Mesothelial cell of epicardium (in vitro differentiated cells): ENCODE results near the gene FZD2. TPM values are rescaled to one million over a fixed set of nuclear protein-coding genes. Genes with fewer than 3 reads are reported as not detected.
"Not testable (repeated sequence)": the region's sequence is repeated elsewhere in the genome, so short reads cannot be mapped to it uniquely, and the experiment has no call there.

Experiments
- DNase-seq, 2 experiments: peaks; one replicate each; pipeline ENCODE4 v3.0.0; 2021; ENCODE audit warnings: low spot score in 2 of 2; ENCODE audit not compliant: unreplicated experiment in 2 of 2
- H3K27ac Mint-ChIP-seq: 2 replicates; pipeline ENCODE4 v1.8.0; 2021; ENCODE audit warnings: mixed read lengths
- H3K27me3 Mint-ChIP-seq: 2 replicates; pipeline ENCODE4 v1.8.0; 2021; ENCODE audit warnings: low read depth, mixed read lengths
- H3K36me3 Mint-ChIP-seq: 2 replicates; pipeline ENCODE4 v1.8.0; 2021; ENCODE audit warnings: mixed read lengths
- H3K4me1 Mint-ChIP-seq: 2 replicates; pipeline ENCODE4 v1.8.0; 2021; ENCODE audit warnings: mixed read lengths
- H3K4me3 Mint-ChIP-seq: 2 replicates; pipeline ENCODE4 v1.8.0; 2021; ENCODE audit warnings: mild to moderate bottlenecking, moderate library complexity, mixed read lengths
- H3K9me3 Mint-ChIP-seq: 2 replicates; pipeline ENCODE4 v1.8.0; 2021; ENCODE audit warnings: mixed read lengths
- total RNA-seq: library from RNA; stranded (reverse); gene quantifications from 3 replicates; pipeline ENCODE4 v1.2.1, GENCODE V29; 2021
- TF ChIP-seq, protein P1 (sequence below): fragments of 200-600 bp; sonication (generic); IDR thresholded peaks from one replicate; pipeline ENCODE4 v1.5.0; 2021; ENCODE audit warnings: antibody characterized with exemption; ENCODE audit not compliant: unreplicated experiment

Gene FZD2
- 82.1 to 88.3 TPM (median 84.4 TPM) in 3 replicates for total RNA-seq

DNA sequence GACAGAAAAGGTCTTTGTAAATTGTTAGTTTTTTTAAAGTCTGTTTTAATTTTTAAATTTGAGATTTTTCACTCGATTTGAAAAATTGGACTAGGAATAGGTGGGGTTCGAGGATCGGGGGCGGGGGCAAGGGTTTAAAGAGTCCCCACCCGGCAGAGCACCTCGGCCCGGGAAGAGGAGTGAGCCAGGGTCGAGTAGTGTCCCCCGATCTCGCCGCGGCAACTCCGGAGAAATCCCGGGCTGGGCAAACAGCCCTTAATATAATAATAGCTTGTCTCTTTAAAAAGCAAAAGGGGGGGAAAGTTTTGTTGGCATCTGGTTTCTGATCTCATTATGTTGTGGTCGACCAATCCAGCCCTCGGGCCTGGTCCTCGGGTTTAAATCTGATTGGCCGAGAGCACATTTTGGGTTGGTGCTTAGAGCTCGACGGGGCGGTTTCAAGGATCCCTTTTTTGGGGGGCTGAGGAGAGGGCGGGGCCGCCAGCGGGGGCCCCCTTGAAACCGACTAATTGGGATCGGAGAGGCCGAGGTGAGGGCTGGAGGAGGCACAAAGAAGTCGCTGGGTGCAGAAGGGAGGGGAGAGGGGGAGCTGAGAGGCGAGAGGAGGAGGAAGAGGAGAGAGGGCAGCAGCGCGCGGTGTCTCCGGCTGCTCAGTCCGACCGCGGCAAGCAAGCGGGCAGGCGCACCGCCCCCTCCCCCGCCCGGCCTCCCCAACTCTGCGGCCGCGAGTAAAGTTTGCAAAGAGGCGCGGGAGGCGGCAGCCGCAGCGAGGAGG is at the start of gene FZD2:
TSS of gene FZD2 (plus strand) at position 653 of the 775 bp plus-strand sequence. CDS start 205 bp downstream, outside the sequence.
- peak; percentile 71 to 84 for DNase-seq
- peaks cover 3% of the 10 kb centered on the region for H3K36me3 Mint-ChIP-seq
- H3K27me3 Mint-ChIP-seq, result no peaks in the 10 kb centered on the region
- peak within 1 kb of the TSS; percentile 85 for H3K4me3 Mint-ChIP-seq
- H3K4me1 Mint-ChIP-seq, result peaks cover 63% of the 10 kb centered on the region
- peak within 1 kb of the TSS; percentile 99 for H3K27ac Mint-ChIP-seq
- H3K9me3 Mint-ChIP-seq, result no peaks in the 10 kb centered on the region
- TF ChIP-seq, protein P1, sequence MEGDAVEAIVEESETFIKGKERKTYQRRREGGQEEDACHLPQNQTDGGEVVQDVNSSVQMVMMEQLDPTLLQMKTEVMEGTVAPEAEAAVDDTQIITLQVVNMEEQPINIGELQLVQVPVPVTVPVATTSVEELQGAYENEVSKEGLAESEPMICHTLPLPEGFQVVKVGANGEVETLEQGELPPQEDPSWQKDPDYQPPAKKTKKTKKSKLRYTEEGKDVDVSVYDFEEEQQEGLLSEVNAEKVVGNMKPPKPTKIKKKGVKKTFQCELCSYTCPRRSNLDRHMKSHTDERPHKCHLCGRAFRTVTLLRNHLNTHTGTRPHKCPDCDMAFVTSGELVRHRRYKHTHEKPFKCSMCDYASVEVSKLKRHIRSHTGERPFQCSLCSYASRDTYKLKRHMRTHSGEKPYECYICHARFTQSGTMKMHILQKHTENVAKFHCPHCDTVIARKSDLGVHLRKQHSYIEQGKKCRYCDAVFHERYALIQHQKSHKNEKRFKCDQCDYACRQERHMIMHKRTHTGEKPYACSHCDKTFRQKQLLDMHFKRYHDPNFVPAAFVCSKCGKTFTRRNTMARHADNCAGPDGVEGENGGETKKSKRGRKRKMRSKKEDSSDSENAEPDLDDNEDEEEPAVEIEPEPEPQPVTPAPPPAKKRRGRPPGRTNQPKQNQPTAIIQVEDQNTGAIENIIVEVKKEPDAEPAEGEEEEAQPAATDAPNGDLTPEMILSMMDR, result no peak

DNA sequence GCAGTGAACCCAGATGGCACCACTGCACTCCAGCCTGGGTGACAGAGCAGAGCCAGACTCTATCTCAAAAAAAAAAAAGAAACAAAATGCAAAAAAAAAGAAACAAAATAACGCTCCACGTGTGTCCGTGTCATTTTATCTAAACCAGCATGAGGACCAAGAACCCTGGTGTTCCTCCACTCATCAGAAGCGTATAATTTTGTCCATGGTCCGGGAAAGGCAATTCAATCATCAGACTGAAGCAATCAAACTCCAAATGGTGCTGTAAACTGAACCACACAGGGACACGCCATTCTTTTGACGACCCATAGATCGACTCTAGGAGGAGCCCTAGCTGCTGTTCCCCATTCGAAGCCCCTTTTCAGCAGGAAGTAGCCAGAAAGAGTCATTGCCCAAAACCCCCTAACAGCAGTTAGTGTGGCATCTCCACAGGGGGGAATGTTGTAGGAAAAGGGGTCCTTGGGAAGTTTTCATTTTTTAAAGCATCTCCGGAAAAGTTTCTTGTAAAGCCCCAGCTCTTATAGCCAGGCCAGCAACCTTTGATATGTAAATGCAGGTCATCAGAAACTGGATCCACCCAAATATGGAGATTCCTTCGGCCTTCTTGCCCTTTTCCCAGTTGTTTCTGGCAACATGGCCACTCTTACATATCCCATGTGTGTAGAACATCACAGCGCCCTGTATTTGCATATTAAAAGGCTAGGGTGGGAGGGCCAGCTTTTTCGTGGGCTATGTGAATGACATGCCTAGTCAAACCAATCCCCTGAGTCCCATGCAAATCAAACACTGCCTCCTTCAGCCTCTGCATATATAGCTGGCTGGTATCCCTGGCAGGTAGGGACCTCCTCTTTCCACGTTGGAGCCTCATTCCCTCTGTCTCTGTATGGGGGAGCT is 45.8 kb upstream of the FZD2 start:
- not testable (repeated sequence) for H3K36me3 Mint-ChIP-seq, H3K9me3 Mint-ChIP-seq, DNase-seq, H3K27me3 Mint-ChIP-seq, H3K4me1 Mint-ChIP-seq, H3K27ac Mint-ChIP-seq
- H3K4me3 Mint-ChIP-seq, result peak overlapping the region; percentile 15

DNA sequence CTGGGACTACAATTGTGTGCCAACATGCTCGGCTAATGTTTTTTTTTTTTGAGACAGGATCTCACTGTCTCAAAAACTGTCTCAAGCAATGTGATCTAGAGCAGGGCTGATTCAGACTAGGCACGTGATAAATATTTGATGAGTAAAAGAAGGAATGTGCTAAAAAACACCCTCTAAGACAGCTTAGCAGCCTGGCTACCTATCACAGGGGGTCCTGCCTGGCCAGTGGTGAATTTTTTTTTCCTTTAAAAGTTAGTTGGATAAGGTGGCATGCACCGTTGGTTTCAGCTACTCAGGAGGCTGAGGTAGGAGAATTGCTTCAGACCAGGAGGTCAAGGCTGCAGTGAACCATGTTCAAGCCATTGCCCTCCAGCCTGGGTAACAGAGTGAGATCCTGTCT is 39.3 kb upstream of the FZD2 start:
- TF ChIP-seq, protein P1, result no peak
- no peaks in the 10 kb centered on the region for H3K36me3 Mint-ChIP-seq
- H3K4me3 Mint-ChIP-seq, result no peak overlapping the region
- peaks cover 9% of the 10 kb centered on the region for H3K27me3 Mint-ChIP-seq
- no peak overlapping the region for H3K27ac Mint-ChIP-seq
- H3K9me3 Mint-ChIP-seq, result no peaks in the 10 kb centered on the region
- DNase-seq, result no peak
- no peaks in the 10 kb centered on the region for H3K4me1 Mint-ChIP-seq

DNA sequence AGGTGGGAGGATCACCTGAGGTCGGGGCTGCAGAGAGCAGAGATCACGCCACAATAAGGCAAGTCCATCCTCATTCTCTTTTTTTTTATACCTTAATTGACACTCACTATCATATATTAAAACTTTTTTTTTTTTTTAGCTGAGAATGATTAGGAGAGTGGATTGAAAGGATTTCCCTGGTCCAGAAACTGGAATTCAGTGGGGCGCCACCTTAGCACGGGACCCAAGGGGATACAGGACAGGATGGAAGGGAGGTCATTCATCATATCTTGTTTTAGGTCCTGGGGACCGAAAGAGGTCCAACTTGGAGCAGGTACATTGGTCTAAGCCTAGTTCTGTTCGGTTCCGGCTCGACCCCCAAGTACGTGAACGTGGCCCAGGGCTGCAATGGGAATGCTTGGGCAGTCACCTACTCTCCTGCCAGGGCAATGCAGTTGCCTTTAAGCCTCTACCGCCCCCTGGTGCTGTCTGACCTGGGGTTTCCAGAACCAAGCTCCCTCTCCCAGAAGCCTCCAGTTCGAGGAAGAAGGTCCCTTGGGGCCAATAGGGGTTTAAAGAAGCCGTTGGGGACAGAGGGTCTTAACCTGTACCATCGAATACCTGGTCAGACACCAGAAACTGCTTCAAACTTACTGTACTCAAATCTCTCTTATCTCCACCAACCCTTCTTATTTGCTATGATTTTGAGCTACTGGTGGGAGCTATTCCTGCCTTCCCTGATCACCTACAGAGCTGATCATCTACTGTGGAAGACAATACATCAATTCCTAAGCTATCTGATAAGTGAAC is 34.2 kb upstream of the FZD2 start:
- no peak overlapping the region for H3K4me3 Mint-ChIP-seq
- no peaks in the 10 kb centered on the region for H3K4me1 Mint-ChIP-seq
- peaks cover 6% of the 10 kb centered on the region for H3K9me3 Mint-ChIP-seq
- H3K27me3 Mint-ChIP-seq, result peaks cover 6% of the 10 kb centered on the region
- TF ChIP-seq, protein P1, result no peak
- H3K27ac Mint-ChIP-seq, result no peak overlapping the region
- DNase-seq, result no peak
- H3K36me3 Mint-ChIP-seq, result no peaks in the 10 kb centered on the region

DNA sequence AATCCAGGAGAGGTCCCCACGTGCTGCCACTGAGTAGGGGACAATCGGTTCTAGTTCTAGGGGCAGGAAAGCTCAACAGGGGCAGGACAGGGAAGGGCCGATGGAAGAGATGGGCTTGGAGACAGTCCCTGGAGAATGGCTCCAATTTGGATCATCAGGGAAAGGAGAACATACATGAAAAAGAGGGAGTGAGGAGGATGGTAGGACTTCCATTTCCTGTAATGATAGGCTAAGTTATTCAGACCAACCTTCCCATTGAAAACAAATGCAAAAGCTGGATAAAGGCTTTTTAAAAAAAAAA is 33.7 kb upstream of the FZD2 start:
- no peaks in the 10 kb centered on the region for H3K36me3 Mint-ChIP-seq
- H3K4me1 Mint-ChIP-seq, result no peaks in the 10 kb centered on the region
- H3K4me3 Mint-ChIP-seq, result no peak overlapping the region
- DNase-seq, result no peak
- TF ChIP-seq, protein P1, result no peak
- no peak overlapping the region for H3K27ac Mint-ChIP-seq
- peaks cover 6% of the 10 kb centered on the region for H3K9me3 Mint-ChIP-seq
- peaks cover 4% of the 10 kb centered on the region for H3K27me3 Mint-ChIP-seq
